ENCODE measurements around the gene NR2F2. TPM values are rescaled to one million over a fixed set of nuclear protein-coding genes. Genes with fewer than 3 reads are reported as not detected.

Gene NR2F2
- total and polyA plus RNA-seq, 2 of the 13 experiments (the other 11 are each of a cell fraction or from before 2014, with no cell fraction given): 3.5 to 4.7 TPM

DNA sequence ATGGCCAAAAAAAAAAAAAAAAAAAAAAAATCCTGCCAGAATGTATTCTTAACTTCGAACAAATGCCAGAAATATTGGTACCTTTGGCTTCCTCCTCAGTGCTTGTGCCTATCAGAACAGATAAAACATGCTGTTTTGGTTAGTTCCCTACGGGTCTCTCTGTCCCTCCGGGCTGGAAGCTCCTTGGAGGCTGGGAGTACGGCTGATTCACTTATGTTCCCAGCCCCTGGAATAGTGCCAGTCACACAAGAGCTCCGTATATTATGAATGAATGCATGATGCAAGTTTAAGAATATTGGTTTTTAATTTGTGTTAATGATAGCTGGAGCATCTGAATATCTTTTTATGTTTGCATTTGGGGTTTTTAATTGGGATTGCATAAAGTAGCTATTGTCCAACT is 44.0 kb downstream of the NR2F2 start:
- no TSS peak for BruUV-seq (replicated peaks)
- DNase-seq (ENCODE audit: low spot score) (no peak), ATAC-seq (no peak), FAIRE-seq (no peak)
- H3K79me2 ChIP-seq (ENCODE audit: insufficient read depth, low read length): no peaks in the 10 kb centered on the region
- no peak overlapping the region for H3K4me3 ChIP-seq (replicated peaks in 1 of 3; ENCODE audit: insufficient read depth in 1 of 3, low read depth in 2 of 3, low read length in 3 of 3)
- no peaks in the 10 kb centered on the region for H3K36me3 ChIP-seq (replicated peaks in 1 of 2; ENCODE audit: control insufficient read depth in 1 of 2, insufficient read depth in 2 of 2, low read length in 2 of 2)
- intact Hi-C loops (cut with micrococcal nuclease; ENCODE audit: unreplicated experiment): no loop called here
- in situ Hi-C loops (cut with HindIII; ENCODE audit: extremely low pct_ligation_motif_present, low pct_unique_long_range_greater_than_20kb): loop anchor here (25.0 kb wide), 1 partner anchor 1388 kb away; no protein-coding TSS in a partner anchor
- ChIA-PET POLR2A (no interaction called here), CTCF (ENCODE audit: low intra/inter-chr PET ratio, low total read pairs) (no interaction called here)
- H3K27ac ChIP-seq (ENCODE audit: extremely low read length, insufficient read depth, low read length): no peak overlapping the region
- H2AFZ ChIP-seq (ENCODE audit: low read length): no peak overlapping the region
- H4K20me1 ChIP-seq (ENCODE audit: insufficient read depth, low read length): no peaks in the 10 kb centered on the region
- TF ChIP-seq, protein P1, sequence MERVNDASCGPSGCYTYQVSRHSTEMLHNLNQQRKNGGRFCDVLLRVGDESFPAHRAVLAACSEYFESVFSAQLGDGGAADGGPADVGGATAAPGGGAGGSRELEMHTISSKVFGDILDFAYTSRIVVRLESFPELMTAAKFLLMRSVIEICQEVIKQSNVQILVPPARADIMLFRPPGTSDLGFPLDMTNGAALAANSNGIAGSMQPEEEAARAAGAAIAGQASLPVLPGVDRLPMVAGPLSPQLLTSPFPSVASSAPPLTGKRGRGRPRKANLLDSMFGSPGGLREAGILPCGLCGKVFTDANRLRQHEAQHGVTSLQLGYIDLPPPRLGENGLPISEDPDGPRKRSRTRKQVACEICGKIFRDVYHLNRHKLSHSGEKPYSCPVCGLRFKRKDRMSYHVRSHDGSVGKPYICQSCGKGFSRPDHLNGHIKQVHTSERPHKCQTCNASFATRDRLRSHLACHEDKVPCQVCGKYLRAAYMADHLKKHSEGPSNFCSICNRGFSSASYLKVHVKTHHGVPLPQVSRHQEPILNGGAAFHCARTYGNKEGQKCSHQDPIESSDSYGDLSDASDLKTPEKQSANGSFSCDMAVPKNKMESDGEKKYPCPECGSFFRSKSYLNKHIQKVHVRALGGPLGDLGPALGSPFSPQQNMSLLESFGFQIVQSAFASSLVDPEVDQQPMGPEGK (CRISPR knock-in tag; IDR thresholded peaks at IDR 0.05): no peak
- TF ChIP-seq REPIN1 (CRISPR knock-in tag; IDR thresholded peaks at IDR 0.05; ENCODE audit: borderline replicate concordance, low read depth) (no peak), ZNF30 (CRISPR knock-in tag; IDR thresholded peaks at IDR 0.05) (no peak), ZNF333 (CRISPR knock-in tag; IDR thresholded peaks at IDR 0.05; ENCODE audit: borderline replicate concordance) (no peak), PHB2 (IDR thresholded peaks at IDR 0.05; ENCODE audit: partially characterized antibody) (no peak), ZNF10 (CRISPR knock-in tag; IDR thresholded peaks at IDR 0.05; ENCODE audit: borderline replicate concordance, low read depth) (no peak), MATR3 (CRISPR knock-in tag; IDR thresholded peaks at IDR 0.05) (no peak), TOE1 (CRISPR knock-in tag; IDR thresholded peaks at IDR 0.05) (no peak), KAT2B (IDR thresholded peaks at IDR 0.05; ENCODE audit: borderline replicate concordance, low read depth, low read length) (no peak), ZNF34 (CRISPR knock-in tag; IDR thresholded peaks at IDR 0.05; ENCODE audit: borderline replicate concordance) (no peak), ZEB1 (IDR thresholded peaks at IDR 0.05; ENCODE audit: insufficient replicate concordance, low read depth) (no peak), ZNF260 (CRISPR knock-in tag; IDR thresholded peaks at IDR 0.05; ENCODE audit: borderline replicate concordance, low read depth) (no peak)
- TF ChIP-seq, protein P2, sequence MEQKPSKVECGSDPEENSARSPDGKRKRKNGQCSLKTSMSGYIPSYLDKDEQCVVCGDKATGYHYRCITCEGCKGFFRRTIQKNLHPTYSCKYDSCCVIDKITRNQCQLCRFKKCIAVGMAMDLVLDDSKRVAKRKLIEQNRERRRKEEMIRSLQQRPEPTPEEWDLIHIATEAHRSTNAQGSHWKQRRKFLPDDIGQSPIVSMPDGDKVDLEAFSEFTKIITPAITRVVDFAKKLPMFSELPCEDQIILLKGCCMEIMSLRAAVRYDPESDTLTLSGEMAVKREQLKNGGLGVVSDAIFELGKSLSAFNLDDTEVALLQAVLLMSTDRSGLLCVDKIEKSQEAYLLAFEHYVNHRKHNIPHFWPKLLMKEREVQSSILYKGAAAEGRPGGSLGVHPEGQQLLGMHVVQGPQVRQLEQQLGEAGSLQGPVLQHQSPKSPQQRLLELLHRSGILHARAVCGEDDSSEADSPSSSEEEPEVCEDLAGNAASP (CRISPR knock-in tag; IDR thresholded peaks at IDR 0.05; ENCODE audit: borderline replicate concordance): no peak
- TF ChIP-seq, protein P3, sequence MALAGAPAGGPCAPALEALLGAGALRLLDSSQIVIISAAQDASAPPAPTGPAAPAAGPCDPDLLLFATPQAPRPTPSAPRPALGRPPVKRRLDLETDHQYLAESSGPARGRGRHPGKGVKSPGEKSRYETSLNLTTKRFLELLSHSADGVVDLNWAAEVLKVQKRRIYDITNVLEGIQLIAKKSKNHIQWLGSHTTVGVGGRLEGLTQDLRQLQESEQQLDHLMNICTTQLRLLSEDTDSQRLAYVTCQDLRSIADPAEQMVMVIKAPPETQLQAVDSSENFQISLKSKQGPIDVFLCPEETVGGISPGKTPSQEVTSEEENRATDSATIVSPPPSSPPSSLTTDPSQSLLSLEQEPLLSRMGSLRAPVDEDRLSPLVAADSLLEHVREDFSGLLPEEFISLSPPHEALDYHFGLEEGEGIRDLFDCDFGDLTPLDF (CRISPR knock-in tag; IDR thresholded peaks at IDR 0.05): no peak
- TF ChIP-seq, protein P4, sequence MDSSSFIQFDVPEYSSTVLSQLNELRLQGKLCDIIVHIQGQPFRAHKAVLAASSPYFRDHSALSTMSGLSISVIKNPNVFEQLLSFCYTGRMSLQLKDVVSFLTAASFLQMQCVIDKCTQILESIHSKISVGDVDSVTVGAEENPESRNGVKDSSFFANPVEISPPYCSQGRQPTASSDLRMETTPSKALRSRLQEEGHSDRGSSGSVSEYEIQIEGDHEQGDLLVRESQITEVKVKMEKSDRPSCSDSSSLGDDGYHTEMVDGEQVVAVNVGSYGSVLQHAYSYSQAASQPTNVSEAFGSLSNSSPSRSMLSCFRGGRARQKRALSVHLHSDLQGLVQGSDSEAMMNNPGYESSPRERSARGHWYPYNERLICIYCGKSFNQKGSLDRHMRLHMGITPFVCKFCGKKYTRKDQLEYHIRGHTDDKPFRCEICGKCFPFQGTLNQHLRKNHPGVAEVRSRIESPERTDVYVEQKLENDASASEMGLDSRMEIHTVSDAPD (CRISPR knock-in tag; IDR thresholded peaks at IDR 0.05): no peak
- TF ChIP-seq, protein P5, sequence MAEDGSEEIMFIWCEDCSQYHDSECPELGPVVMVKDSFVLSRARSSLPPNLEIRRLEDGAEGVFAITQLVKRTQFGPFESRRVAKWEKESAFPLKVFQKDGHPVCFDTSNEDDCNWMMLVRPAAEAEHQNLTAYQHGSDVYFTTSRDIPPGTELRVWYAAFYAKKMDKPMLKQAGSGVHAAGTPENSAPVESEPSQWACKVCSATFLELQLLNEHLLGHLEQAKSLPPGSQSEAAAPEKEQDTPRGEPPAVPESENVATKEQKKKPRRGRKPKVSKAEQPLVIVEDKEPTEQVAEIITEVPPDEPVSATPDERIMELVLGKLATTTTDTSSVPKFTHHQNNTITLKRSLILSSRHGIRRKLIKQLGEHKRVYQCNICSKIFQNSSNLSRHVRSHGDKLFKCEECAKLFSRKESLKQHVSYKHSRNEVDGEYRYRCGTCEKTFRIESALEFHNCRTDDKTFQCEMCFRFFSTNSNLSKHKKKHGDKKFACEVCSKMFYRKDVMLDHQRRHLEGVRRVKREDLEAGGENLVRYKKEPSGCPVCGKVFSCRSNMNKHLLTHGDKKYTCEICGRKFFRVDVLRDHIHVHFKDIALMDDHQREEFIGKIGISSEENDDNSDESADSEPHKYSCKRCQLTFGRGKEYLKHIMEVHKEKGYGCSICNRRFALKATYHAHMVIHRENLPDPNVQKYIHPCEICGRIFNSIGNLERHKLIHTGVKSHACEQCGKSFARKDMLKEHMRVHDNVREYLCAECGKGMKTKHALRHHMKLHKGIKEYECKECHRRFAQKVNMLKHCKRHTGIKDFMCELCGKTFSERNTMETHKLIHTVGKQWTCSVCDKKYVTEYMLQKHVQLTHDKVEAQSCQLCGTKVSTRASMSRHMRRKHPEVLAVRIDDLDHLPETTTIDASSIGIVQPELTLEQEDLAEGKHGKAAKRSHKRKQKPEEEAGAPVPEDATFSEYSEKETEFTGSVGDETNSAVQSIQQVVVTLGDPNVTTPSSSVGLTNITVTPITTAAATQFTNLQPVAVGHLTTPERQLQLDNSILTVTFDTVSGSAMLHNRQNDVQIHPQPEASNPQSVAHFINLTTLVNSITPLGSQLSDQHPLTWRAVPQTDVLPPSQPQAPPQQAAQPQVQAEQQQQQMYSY (CRISPR knock-in tag; IDR thresholded peaks at IDR 0.05): no peak
- 38% methylated on average over 5 of the region's 5 CpGs for WGBS (ENCODE audit: low lambda C conversion rate)
- H3K4me2 ChIP-seq (ENCODE audit: low read depth, low read length): no peak overlapping the region
- H3K4me1 ChIP-seq (ENCODE audit: insufficient read depth, low read length): no peaks in the 10 kb centered on the region
- no peaks in the 10 kb centered on the region for H3K9me3 ChIP-seq (ENCODE audit: low read length)
- H3K27me3 ChIP-seq (ENCODE audit: control insufficient read depth in 1 of 2, insufficient read depth in 2 of 2, low read length in 2 of 2): no peaks in the 10 kb centered on the region
- H3K9ac ChIP-seq (ENCODE audit: insufficient read depth, low read depth, low read length): no peak overlapping the region
